ENCODE data around the gene OR8B3.

The OR8B3 gene

DNA sequence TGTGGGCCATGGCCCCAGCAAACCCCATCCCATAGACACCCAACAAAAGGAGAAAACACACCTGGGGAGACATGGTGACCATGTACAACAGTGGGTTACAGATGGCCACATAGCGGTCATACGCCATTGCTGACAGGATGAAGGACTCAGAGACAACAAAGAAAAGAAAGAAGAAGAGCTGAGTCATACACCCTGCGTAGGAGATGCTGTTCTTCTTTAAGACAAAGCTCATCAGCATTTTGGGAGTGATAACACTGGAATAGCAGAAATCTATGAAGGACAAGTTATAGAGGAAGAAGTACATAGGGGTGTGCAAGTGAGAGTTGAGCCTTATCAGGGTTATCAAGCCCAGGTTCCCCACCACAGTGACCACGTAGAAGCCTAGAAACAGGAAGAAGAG lies 41.8 kb upstream of the OR8B3 start:
- TF ChIP-seq, protein P1, sequence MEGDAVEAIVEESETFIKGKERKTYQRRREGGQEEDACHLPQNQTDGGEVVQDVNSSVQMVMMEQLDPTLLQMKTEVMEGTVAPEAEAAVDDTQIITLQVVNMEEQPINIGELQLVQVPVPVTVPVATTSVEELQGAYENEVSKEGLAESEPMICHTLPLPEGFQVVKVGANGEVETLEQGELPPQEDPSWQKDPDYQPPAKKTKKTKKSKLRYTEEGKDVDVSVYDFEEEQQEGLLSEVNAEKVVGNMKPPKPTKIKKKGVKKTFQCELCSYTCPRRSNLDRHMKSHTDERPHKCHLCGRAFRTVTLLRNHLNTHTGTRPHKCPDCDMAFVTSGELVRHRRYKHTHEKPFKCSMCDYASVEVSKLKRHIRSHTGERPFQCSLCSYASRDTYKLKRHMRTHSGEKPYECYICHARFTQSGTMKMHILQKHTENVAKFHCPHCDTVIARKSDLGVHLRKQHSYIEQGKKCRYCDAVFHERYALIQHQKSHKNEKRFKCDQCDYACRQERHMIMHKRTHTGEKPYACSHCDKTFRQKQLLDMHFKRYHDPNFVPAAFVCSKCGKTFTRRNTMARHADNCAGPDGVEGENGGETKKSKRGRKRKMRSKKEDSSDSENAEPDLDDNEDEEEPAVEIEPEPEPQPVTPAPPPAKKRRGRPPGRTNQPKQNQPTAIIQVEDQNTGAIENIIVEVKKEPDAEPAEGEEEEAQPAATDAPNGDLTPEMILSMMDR (IDR thresholded peaks at IDR 0.05; ENCODE audit: low read length, missing control alignments): no peak
- no peak for DNase-seq (ENCODE audit: low read depth)
- H3K4me3 ChIP-seq (replicated peaks; ENCODE audit: low read depth, low read length): no peak overlapping the region

DNA sequence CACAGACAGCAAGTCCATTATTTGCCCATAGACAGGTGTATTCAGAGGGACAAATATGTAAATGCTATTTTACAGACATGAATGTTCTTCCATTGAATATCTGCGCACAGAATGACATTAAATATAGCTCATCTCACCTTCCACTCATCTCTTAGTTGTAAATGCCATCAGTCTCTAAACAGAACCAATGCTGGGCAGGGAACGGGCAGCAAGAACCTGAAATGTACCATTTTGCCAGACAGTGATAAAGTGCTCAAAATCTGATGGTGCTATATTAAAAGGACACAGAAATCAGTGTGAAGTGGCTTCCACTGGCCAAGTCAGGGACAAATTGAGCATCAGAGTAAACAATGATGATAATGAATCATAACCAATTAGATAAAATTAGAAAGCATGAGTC lies 35.9 kb upstream of the OR8B3 start:
- DNase-seq (ENCODE audit: low read depth): no peak
- TF ChIP-seq, protein P1 (IDR thresholded peaks at IDR 0.05; ENCODE audit: low read length, missing control alignments): no peak
- no peak overlapping the region for H3K4me3 ChIP-seq (replicated peaks; ENCODE audit: low read depth, low read length)

DNA sequence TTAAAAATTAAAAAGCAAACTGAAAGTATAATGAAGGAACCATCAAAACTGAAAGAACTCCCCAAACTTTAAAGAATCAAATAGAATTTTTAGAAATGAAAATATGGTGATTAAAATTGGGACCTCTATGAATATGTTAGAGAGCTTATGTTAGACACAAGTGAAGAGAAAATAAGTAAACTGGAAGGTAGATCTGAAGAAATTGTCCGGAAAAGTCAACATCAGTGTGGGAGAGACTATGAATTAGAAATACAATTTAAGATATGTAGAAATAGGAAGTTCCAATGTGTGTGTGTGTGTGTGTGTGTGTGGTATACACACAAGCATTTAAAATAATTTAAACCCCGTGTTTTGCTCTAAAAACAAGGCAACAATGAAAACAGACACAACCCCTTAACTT lies 30.8 kb upstream of the OR8B3 start:
- DNase-seq (ENCODE audit: low read depth): no peak
- TF ChIP-seq, protein P1 (IDR thresholded peaks at IDR 0.05; ENCODE audit: low read length, missing control alignments): no peak
- H3K4me3 ChIP-seq (replicated peaks; ENCODE audit: low read depth, low read length): no peak overlapping the region

DNA sequence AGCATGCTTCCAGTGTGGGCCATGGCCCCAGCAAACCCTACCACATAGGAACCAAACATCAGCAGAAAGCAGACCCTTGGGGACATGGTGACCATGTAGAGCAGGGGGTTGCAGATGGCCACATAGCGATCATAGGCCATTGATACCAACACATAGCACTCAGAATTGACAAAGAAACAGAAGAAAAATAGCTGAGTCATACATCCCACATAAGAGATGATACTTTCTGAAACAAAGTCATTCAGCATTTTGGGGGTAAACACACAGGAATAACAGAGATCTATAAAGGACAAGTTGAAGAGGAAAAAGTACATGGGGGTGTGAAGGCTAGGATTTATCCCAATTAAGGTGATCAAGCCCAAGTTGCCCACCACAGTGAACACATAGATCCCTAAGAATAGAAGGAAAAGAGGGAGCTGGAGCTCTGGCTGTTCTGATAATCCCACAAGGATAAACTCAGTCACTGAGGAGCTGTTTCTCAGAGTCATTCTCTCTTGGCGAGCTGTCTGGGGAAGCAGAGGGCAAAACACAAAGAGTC lies 25.6 kb upstream of the OR8B3 start, which contains the start of gene OR8B4:
Gene OR8B4, minus strand, starts transcription at position 488 of the 538 bp plus-strand sequence. Its CDS starts 0 bp downstream, at position 488.
- TF ChIP-seq, protein P1 (IDR thresholded peaks at IDR 0.05; ENCODE audit: low read length, missing control alignments): no peak
- no peak for DNase-seq (ENCODE audit: low read depth)

DNA sequence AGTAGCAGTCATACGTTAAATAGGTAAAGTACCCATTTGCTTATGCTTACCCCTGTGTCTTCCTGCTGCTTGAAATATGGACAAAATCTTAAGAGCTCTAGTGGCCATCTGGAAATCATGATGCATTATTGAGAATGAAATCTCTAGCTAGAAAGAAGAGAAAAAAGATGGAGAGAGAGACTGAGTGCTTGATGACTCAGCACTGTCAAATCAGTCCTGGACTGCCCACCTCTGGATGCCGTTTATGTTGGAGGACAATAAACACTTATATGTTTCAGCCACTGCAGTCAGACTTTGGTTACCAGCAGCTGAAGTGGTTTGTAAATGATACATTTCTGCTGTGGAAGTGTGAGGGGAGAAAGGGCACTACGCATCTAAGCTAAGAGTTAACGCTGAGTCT lies 22.2 kb upstream of the OR8B3 start:
- DNase-seq (ENCODE audit: low read depth): no peak
- TF ChIP-seq, protein P1 (IDR thresholded peaks at IDR 0.05; ENCODE audit: low read length, missing control alignments): no peak
- no peak overlapping the region for H3K4me3 ChIP-seq (replicated peaks; ENCODE audit: low read depth, low read length)

More for the DNA sequence above, 25.6 kb upstream of the OR8B3 start, which contains the start of gene OR8B4:
- H3K4me3 ChIP-seq (replicated peaks; ENCODE audit: low read depth, low read length): no peak within 1 kb of the TSS

DNA sequence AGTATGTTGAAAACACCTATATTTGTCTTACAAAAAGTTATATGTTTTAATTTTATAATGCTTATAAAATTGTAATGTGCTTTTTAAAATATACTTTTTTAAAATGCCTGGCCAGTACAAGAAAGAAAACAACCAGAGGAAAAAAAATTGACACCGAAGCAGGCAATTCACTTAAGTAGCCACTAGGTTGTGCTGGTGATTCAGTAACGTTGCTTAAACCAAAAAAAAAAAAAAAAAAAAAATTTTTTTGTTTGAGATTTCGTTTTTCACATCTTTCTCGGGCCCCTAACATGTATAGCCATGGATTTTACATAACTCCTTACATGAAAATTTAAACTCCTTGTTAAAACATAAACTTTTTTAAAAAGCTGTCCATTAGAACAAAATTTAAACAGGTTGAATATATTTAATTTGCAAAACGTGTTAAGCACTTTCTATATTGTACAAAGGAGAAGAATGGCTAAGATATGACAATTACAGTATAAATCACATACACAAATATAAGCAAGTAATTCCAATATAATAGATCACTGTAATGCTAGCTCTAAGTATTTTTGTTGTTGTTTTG lies 16.6 kb upstream of the OR8B3 start:
- DNase-seq (ENCODE audit: low read depth): peak; percentile 79
- TF ChIP-seq, protein P1 (IDR thresholded peaks at IDR 0.05; ENCODE audit: low read length, missing control alignments): peak; percentile 68
- no peak overlapping the region for H3K4me3 ChIP-seq (replicated peaks; ENCODE audit: low read depth, low read length)

DNA sequence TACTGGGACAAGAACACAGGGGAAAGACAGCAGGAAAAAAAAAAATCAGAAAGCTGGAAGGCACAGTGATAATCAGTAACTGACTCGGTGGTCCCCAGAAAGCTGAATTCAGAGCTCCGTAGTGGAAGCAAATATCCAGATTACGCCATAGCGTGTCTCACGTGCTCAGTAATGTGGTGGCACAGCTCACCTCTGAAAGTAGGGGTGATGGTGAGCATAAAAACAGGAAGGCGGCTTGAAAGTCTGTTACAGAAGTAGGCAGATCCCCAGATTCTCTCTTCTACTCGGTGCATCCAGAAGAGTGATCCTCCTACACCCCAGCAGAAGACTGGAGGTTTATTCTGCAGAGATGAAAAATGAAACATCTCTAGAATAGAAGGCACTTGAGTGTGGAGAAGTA lies 11.1 kb upstream of the OR8B3 start:
- TF ChIP-seq, protein P1 (IDR thresholded peaks at IDR 0.05; ENCODE audit: low read length, missing control alignments): no peak
- no peak overlapping the region for H3K4me3 ChIP-seq (replicated peaks; ENCODE audit: low read depth, low read length)
- no peak for DNase-seq (ENCODE audit: low read depth)
